Small intestine (tissue), 4 donors: Measurements from ENCODE around the gene DNAJC4. TPM values are rescaled to one million over a fixed set of nuclear protein-coding genes. Genes with fewer than 3 reads are reported as not detected.

Experiments
- polyA plus RNA-seq, 4 donors: library from polyadenylated mRNA; stranded (reverse) in 3 of 4; unstranded in 1 of 4; fragments of 200-250 nt in 3 of 4; fragments of 120-200 nt in 1 of 4; gene quantifications; one replicate each; pipeline versions ENCODE4 v1.2.1 to v1.2.3, GENCODE V29; 2013
- donor health status: healthy with polysubstance abuse.
- donor health status: Bipolar disorder and iron deficiency.
- donor health status: healthy.

DNAJC4 gene
- polyA plus RNA-seq, 4 donors: 50.6 to 164 (median 93.6) TPM

Other genes starting within 250 kb of the DNAJC4 start
- 10 to 100 TPM; 76.0 to 93.5 (median 82.4) TPM for gene OTUB1, start 244.1 kb upstream of the DNAJC4 start, polyA plus RNA-seq
- gene FLRT1, start 194.6 kb upstream of the DNAJC4 start, polyA plus RNA-seq: under 1 TPM in 2 of 4 donors, not detected in 2; 0.43 to 0.86 TPM
- 100 to 1,000 TPM in 1 of 4 donors, 10 to 100 TPM in 3; 13.1 to 137 (median 17.8) TPM for gene MACROD1, start 64.4 kb upstream of the DNAJC4 start, polyA plus RNA-seq
- gene STIP1, start 44.4 kb upstream of the DNAJC4 start, polyA plus RNA-seq: 10 to 100 TPM; 38.6 to 99.3 (median 58.8) TPM
- 10 to 100 TPM; 11.4 to 32.2 (median 23.5) TPM for gene FERMT3, start 23.8 kb upstream of the DNAJC4 start, polyA plus RNA-seq
- 100 to 1,000 TPM in 1 of 4 donors, 10 to 100 TPM in 3; 46.5 to 115 (median 68.0) TPM for gene TRPT1, start 4.4 kb upstream of the DNAJC4 start, polyA plus RNA-seq
- gene NUDT22, start 4.3 kb upstream of the DNAJC4 start, polyA plus RNA-seq: 100 to 1,000 TPM in 1 of 4 donors, 10 to 100 TPM in 3; 40.0 to 140 (median 95.3) TPM
- 100 to 1,000 TPM in 1 of 4 donors, 10 to 100 TPM in 3; 34.8 to 109 (median 48.1) TPM for gene VEGFB, start 4.0 kb downstream of the DNAJC4 start, polyA plus RNA-seq
- gene FKBP2, start 10.5 kb downstream of the DNAJC4 start, polyA plus RNA-seq: 100 to 1,000 TPM in 3 of 4 donors, 10 to 100 TPM in 1; 80.6 to 268 (median 213) TPM
- 100 to 1,000 TPM in 3 of 4 donors, 10 to 100 TPM in 1; 46.9 to 161 (median 143) TPM for gene PPP1R14B, start 16.4 kb downstream of the DNAJC4 start, polyA plus RNA-seq
- gene PLCB3, start 21.0 kb downstream of the DNAJC4 start, polyA plus RNA-seq: 100 to 1,000 TPM; 108 to 191 (median 125) TPM
- 10 to 100 TPM; 41.2 to 98.6 (median 74.1) TPM for gene BAD, start 54.1 kb downstream of the DNAJC4 start, polyA plus RNA-seq
- gene GPR137, start 55.3 kb downstream of the DNAJC4 start, polyA plus RNA-seq: 10 to 100 TPM; 16.5 to 27.9 (median 18.9) TPM
- not detected for gene KCNK4, start 60.8 kb downstream of the DNAJC4 start, polyA plus RNA-seq
- gene CATSPERZ, start 69.8 kb downstream of the DNAJC4 start, polyA plus RNA-seq: under 1 TPM in 2 of 4 donors, not detected in 2; 0.15 to 0.58 TPM
- gene ESRRA, start 75.0 kb downstream of the DNAJC4 start, polyA plus RNA-seq: 100 to 1,000 TPM in 3 of 4 donors, 10 to 100 TPM in 1; 85.1 to 417 (median 298) TPM
- 100 to 1,000 TPM in 3 of 4 donors, 10 to 100 TPM in 1; 99.3 to 188 (median 172) TPM for gene TRMT112, start 87.0 kb downstream of the DNAJC4 start, polyA plus RNA-seq
- gene PRDX5, start 87.6 kb downstream of the DNAJC4 start, polyA plus RNA-seq: 100 to 1,000 TPM; 229 to 668 (median 548) TPM
- gene CCDC88B, start 109.7 kb downstream of the DNAJC4 start, polyA plus RNA-seq: 100 to 1,000 TPM in 2 of 4 donors, 10 to 100 TPM in 2; 13.7 to 363 (median 89.8) TPM
- 10 to 100 TPM; 27.5 to 33.4 (median 29.3) TPM for gene RPS6KA4, start 128.6 kb downstream of the DNAJC4 start, polyA plus RNA-seq